GM19023 (cell line): ENCODE results near the gene HOXC9.

Experiments used
- ATAC-seq: cut with Tn5 transposase; IDR thresholded peaks from one replicate; pipeline ENCODE4 v1.9.1; 2021; ENCODE audit warnings: mild to moderate bottlenecking, moderate library complexity; ENCODE audit not compliant: unreplicated experiment

The HOXC9 gene

DNA sequence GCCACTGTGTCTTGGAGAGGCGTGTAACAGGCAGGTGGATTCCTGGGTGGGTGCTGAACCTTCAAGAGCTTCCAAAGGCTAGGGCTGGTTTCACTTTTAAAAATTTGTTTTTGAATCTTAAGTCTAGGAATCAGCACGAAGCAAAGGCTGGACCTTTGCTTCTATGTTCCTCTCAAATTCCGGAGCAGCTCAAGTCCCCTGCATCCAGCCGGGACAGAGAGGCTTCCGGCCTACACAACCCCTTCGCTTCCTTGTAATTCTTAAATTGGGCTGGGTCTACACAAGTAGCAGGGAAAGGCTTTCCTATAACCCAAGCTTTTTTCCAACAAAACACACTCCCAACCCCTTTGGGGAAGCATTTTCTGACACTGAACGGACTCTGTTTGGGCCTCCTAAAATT lies 37.0 kb upstream of the HOXC9 start:
- ATAC-seq, result no peak

DNA sequence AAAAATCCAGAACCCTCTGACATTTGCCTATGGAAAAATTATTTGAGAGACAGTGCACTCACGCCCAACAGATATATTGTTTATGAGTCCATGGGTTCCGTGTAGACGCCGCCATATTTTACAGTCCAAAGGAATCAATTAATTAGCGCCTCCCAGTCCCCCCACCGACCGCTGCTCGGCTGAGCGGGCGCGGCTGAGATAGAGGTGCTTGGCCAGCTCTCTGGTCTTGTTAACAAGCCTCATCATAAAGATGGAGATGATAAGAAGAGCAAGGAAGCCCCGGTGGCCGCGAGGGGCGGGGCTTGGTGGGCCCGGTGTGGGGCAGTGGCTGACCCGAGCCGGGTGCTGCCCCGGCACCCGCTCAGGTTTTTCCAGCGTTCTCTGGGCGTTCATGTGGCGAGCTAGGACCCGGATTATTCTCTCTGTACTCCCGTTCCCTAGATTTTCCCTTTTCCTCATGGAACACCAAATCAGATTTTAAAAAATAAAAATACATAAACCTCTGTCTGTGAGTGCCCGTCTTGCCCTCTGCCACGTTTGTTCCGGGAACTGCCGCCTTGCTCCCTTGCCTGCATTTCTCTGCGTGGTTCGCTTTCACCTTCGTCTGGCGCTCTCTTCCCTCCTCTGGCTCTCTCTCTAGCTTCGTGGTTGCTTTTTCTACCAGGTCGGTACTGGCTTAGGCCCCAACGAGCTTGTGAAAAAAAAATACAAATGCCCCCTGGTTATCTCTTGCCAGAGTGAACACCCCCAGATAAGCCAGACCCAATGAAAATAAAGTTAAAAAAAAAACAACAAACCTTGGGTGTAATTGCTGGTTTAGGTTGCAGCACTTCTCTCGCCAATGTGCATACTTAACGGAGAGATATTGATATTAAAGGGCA lies 36.3 kb upstream of the HOXC9 start:
- no peak for ATAC-seq

DNA sequence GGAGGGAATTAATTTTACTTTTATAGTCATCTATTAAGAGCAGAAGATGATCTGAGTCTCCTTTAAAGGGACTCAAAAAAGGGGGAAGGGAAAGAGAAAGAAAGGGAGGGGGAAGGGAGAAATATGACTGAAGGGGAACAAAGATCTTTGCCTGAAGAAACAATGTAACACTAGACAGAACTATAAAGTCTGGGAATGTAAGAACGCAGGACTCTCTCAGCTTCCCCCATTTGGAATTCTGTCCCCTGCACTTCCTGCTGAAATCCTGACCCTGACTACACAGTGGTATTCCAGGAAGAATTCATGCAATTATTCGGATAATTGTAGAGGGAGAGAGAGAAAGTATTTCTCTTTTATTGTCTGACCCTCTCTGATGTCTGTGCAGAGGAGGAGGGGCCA lies 35.6 kb upstream of the HOXC9 start:
- ATAC-seq, result no peak

DNA sequence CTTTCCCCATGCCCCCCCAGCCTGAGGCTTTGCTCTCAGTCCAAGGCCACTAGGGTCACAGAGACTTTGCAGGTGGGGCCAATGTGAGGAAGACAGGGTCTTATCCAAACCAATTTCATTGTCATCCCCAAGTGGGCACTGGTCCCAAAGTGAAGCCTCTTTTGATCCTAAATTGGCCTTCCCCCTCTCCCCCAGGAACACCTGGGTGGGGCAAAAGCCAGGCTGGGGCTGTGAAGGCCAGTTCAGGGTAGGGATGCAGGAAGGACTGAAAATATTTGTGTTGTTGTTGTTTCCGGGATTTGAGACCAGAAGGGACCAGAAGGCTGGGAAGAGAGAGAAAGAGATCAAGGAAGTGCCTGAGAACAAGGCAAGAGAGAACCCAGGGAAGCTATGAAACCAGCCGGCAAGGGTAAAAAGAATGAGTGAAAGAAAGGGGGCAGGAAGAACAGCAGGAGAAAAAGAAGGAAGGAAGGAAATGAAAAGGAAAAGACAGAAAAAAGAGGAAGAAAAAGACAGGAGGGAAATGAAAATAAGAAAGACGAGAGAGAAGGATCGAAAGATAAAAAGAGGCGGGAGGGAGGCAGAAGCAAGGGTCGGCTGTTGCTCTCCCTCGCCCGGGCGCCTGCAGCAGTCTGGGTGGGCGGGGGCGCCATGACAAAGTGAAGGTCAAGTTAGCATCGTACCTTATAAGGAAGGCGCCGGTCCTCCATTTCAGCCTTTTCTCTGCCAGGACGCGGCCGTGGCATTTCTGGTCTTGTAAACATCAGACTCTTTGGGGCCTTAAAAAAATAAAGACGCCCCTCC lies 34.5 kb upstream of the HOXC9 start:
- no peak for ATAC-seq

DNA sequence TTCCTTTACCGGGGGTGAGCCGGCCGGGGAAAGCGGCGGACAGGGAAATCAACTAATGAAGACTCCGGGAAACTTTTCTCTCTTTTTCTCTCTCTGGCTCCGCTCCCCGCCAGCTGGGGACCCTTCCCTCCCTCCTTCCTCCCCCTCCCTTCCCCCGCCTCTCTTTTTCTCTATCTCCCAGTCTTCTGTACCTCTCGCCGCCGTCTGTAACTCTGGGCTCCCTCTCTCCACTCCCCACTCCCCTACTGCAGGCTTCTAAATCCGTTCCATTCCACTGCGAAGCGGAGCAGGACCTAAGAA lies 33.9 kb upstream of the HOXC9 start:
- no peak for ATAC-seq

DNA sequence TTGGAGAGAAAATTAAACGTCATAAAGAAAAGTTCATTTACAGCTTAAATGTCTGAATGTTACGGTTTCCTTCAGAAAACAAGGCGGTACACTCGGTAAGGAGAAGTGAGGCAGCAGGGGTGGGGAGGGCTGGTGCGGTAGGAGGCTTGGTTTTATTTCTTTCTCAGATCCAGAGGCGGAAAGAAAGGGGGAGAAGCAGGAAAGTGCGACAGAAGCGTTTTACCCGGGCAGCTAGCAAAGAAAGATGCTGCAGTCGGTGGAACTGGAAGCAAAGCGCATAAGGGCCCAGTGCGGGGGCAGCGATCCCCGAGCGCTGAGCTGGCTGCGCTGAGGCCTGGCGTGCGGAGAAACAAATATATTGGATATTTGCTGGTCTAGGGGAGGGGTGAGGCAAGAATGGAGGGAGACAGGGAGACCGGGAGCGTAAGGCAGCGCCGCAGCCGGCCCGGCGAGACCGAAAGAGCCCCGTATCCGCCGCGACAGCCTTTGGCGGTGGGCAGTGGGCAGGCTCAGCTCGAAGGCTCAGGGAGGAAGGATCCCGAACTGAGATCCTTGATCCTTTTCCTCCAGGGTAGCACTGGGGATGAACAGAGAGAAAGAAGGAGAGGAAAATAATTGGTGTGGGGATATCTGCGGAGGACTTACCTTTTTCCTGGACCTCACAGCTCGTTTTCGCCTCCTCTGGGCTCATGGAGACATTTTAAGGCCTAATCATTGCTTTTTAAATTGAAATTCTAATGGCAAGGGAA lies 33.4 kb upstream of the HOXC9 start:
- no peak for ATAC-seq

DNA sequence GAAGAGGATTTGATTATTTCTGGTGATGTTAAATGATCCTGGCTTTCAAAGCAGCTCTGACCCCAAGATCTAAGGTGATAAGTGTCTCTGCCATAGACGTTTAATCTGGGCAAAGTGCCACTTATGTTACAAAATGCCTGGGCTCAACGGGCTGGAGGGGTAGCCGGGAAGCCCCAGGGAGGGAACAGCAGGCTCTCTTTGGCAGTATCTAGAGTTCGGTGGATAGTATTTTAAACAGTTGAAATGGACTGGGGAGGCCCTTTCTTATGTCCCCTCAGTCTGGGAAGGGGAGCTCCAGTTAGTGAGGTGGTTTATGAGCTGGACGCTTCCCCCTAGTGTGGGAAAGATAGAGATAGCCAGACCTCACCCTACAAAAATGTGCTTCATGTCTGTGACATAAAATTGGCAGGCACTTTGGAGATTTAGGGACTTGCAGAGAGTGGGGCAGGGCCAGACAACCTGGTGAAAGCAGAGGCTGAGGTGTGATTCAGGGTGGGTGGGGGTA lies 32.5 kb upstream of the HOXC9 start:
- ATAC-seq, result no peak

DNA sequence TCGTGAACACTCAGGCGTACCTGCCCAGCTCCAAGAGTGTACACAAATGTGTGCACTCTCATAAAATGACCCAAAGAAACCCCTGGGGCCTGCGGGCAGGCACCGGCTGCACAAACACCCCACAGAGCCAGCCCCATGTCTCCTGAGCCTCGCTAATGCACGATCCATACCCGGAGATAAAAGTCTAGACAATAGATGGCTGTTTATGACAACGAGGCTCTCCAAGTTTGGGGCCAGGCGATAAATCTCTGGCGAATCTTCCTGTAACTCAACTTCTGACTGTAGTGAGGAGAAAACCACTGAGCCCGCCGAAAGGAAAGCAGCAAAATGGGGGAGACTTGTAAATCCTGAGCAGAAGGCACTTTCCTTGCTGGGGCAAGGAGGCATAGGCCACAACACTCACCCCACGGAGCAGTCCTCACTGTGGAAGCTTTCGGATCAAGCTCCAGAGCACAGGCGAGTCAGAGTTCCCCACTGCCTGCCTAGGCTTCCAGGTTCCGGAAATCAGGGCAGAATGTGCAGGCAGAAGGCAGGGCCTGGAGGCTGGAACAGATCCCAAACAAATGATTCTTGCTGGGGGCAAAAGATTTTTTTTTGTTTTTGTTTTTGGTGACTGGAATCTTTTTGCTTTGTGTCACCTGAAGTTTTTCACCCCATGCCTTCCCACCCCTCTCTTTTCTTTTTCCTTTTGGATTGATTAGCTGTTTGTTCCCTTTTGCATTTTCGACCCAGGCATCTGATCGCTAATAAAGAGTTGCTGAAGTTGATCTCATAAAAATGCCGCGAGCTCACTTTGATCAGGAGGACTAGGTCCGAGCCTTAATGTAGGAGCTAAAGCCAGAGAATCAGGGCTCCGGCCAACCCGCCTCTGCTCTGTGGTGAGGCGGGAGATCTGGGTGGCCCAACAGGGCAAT lies 31.5 kb upstream of the HOXC9 start:
- no peak for ATAC-seq

DNA sequence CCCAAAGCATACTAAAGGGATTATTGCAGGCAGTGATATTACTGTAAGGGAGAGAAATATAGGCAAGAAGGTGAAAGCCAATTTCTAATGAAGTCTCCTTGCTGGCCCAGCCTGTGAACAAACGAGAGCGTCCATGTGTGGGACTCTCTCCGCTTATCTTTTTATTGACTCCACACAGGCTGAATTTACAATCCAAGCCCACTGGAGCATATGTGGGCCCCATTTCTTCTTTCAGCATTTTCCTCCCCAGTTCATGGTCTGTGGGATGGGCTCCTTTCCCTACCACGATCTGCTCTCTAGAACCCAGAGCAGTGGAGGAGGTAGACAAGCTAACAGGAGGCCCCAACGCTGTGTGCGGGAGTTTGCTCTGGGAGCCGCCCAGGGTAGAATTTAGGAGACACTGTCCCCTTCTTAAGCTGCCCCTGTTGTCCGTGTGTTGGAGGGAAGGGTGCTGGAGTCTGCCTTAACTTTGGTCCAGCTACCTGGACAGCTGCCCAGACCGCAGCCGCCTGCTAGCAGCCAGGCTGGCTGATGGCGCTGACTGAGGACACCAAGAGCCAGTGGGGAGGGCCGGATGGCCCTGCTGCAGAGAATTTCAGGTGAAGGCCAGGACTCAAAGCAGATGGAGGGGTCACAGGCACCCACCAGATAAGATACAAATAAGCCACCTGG lies 30.2 kb upstream of the HOXC9 start:
- no peak for ATAC-seq

DNA sequence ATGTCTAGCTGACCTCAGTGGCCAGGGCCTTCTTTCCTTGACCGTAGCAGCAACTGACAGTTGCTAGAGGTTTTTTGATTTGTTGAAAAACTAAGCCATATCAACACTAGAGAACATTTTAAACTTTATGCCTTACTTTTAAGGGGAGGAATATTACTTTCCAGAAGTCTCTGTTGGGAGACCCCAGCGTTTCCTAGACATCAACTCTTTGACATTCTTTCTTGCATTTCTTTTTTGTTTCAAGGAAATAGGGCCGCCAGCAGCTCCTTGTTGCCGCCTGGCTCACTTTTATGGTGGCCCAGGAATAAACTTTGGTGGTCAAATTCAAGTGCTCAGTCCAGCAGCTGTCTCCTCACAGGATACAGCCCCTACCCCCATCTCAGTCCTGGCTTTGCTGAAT lies 29.5 kb upstream of the HOXC9 start:
- ATAC-seq, result no peak

DNA sequence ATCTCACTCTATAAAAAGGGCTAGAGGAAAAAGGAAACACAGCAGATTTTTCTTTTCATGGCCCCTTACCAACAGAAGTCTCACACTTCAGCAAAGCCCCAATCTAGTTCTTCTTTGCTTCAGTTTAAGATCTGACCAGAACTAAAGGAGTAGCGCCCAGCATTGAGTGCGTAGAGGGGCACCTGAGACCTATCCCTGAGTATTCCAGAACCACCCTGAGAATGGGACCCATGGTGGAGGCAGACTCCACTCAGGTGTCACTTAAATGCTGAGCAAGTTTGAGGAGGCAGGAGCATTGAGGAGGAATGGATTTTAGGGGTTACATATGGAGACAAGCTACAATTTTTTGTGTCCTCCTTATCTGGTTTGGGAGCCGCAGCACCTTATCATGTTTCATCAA lies 28.8 kb upstream of the HOXC9 start:
- ATAC-seq, result no peak

DNA sequence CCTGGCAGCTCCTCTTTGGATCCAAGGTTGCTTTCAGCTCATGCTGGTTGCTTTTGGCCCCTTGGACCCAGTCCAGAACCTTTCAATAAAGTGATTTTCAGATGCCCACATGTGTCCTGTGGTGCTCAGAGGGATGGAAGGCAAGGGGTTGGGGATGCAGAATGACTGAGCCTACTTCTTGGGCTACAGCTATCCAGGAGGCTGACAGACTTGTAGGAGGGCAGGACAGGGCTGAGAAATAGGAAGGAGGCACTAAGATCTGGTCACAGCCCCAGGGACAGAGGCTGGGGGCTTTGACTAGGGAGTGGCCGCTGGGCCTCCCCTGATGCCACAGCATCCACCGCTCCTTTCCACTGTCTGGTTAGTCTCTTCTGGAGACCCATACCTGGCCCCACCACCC lies 28.3 kb upstream of the HOXC9 start:
- no peak for ATAC-seq

DNA sequence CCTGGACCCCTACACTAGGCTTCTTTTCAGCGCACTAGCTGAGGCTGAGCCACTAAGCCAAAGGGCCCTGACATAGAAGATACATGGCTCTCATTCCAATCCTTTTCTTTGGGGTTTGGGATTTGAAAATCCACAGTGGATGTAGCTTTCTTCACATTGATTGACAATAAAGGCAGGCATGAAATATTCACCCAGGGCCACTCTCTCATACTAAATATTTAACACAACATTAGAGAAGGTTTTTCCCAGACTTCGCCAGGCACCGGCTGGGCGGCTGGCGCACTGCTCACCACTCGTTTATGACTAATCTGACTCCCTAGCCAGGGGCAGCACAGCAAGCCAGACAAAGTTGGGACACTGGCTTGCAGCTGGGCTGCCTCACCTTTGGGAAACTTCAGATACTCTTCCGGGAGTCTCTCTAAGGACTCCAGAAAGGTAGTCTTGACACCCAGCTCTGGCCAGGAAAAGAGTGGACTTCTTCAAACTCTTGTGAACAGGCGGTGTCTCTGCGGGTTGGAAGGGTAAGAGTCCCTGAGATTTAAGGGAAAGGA lies 27.7 kb upstream of the HOXC9 start:
- ATAC-seq, result no peak

DNA sequence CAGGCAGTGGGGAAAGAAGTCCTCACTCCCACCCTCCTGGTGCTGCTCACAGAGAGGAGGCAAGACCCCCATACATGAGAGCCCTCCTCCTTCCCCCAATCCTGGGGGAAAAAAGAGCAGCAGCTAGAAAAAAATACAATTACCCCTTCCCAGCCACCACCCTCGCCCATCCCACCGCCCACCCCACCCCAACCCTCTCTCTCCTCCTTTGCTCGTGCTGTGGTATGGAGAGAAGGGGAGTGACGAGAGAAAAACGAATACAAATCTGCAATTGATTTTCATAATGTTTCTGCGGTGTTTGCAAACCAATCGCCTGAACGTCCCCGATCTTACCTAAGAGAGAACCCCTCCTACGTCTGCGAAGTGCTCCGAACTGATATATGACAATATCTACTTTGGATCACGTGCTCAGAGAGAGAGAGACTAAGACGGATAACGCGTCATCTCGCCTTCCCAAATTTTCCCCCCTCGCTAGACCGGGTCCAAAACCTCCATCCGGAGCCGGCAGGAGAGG lies 27.2 kb upstream of the HOXC9 start, which contains the start of gene HOXC11:
HOXC11 (plus strand) TSS at position 405 of the 514 bp plus-strand sequence. CDS start 116 bp downstream, outside the sequence.
- ATAC-seq, result no peak

DNA sequence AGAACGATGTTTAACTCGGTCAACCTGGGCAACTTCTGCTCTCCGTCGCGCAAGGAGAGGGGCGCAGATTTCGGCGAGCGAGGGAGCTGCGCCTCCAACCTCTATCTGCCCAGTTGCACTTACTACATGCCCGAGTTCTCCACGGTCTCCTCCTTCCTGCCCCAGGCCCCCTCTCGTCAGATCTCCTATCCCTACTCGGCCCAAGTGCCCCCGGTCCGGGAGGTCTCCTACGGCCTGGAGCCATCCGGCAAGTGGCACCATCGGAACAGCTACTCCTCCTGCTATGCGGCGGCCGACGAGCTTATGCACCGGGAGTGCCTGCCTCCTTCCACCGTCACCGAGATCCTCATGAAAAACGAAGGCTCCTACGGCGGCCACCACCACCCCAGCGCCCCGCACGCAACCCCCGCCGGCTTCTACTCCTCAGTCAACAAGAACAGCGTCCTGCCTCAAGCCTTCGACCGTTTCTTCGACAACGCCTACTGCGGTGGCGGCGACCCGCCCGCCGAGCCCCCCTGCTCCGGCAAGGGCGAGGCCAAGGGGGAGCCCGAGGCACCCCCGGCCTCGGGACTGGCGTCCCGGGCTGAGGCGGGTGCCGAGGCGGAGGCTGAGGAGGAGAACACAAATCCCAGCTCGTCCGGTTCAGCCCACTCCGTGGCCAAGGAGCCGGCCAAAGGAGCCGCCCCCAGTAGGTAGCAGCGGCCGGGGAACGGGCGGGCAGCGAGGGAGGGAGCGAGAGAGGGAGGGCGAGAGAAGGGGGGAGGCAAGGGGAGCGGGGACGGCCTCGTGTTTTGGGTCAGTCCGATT lies 26.5 kb upstream of the HOXC9 start:
- ATAC-seq, result no peak

DNA sequence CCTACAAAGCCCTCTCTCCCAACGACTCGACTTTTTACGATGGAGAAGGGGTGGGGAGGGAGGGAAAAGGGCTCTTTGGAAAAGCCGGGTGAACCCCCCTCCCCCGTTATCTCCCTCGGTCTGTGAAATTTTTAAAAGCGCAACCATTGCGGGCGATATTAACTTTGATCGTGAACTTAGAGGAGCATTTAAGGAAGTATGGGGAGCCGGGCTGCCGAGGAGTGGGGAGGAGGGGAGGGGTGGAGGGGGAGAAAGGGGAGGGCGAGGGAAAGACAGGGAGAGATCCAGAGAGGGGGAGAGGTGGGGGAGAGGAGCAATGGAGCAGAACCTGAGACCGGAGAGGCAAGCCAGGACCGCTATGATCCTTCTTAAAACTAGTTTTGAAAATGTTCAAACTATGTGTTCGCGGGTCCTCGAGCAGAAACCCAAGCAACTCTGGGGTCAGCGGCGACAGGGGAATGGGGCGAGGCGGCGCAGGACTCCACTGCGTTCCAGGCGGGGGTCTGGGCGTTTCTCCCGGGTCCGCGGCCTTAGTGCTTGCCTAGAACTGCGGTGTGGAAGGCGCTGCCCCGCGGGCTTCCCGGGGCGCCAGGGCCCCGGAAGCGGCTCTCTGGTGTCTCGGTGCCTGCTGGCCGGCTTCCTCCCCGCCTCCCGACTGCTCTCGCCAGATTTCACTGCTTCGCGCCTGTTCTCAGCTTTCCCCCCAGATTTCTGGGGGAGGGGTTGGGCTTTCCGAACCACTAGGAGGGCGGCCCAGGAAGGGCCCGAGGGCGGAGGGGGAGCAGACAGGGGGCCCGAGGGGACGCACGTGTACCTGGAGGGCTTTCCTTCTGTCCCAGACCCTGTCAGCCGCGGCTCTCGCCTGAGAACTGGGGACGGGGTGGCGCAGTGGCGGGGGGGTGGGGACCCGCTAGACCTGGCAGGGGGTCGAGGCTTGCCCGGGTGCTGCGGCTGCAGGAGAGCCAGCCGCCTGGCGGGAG lies 25.6 kb upstream of the HOXC9 start, which contains the start of gene HOTAIR:
HOTAIR (minus strand) TSS at position 871 of the 980 bp plus-strand sequence.
- ATAC-seq, result no peak

DNA sequence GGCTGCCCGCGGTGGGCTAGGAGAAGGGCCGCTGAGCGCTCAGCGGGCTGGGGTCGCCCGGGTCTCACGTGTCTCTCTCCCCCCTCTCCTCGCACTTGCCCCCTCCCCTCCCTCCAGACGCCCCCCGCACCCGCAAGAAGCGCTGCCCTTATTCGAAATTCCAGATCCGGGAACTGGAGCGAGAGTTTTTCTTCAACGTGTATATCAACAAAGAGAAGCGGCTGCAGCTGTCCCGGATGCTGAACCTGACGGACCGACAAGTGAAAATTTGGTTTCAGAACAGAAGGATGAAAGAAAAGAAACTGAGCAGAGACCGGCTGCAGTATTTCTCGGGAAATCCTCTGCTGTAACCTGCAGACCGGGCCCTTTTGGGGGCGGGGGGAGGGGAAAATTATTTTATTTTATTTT lies 24.9 kb upstream of the HOXC9 start:
- ATAC-seq, result no peak
